H1 (cell line): Measurements from ENCODE around the gene UROS. TPM values are rescaled to one million over a fixed set of nuclear protein-coding genes. Genes with fewer than 3 reads are reported as not detected.

Experiments used
- CTCF ChIA-PET: fragments of 300-600 bp; sonication (Branson Sonifier 250); formaldehyde crosslinking; loops from one replicate; lab custom pipeline; 2021; ENCODE audit not compliant: partially characterized antibody; lab: Charles Lee
- POLR2A ChIA-PET: fragments of 300-600 bp; sonication (Branson Sonifier 250); formaldehyde crosslinking; loops from one replicate; lab custom pipeline; 2021; ENCODE audit warnings: inconsistent platforms; ENCODE audit not compliant: partially characterized antibody; lab: Charles Lee
- DNase-seq, 2 experiments: peaks; one replicate each; pipeline versions ENCODE4 v3.0.0 to v3.0.0-alpha.2; 2010 to 2022; ENCODE audit warnings: low spot score in 2 of 2, low read depth in 1 of 2, mixed read lengths in 1 of 2
- FAIRE-seq: peaks from 2 replicates; lab custom pipeline; 2011; peaks lifted over from hg19 to GRCh38; lab: Jason Lieb, UNC
- H2AFZ ChIP-seq: 2 replicates; pipeline ENCODE4 v1.8.1; 2012; ENCODE audit warnings: low read length, inconsistent platforms
- H2AK5ac ChIP-seq: 2 replicates; pipeline ENCODE4 v1.6.1; 2013; ENCODE audit warnings: low read depth, low read length
- H2BK120ac ChIP-seq: replicated peaks from 2 replicates; pipeline ENCODE3; 2013; ENCODE audit warnings: low read depth, low read length, inconsistent platforms
- H2BK12ac ChIP-seq: 2 replicates; pipeline ENCODE4 v1.6.1; 2013; ENCODE audit warnings: low read depth, low read length
- H2BK15ac ChIP-seq: 2 replicates; pipeline ENCODE4 v1.6.1; 2013; ENCODE audit warnings: low read length
- H2BK20ac ChIP-seq: 2 replicates; pipeline ENCODE4 v1.6.1; 2013; ENCODE audit warnings: low read length
- H2BK5ac ChIP-seq: 2 replicates; pipeline ENCODE4 v1.6.1; 2013; ENCODE audit warnings: low read depth, low read length
- H3K14ac ChIP-seq: 2 replicates; pipeline ENCODE4 v1.6.1; 2013; ENCODE audit warnings: inconsistent platforms; ENCODE audit not compliant: insufficient read length
- H3K18ac ChIP-seq: 2 replicates; pipeline ENCODE4 v1.6.1; 2013; ENCODE audit warnings: low read length; ENCODE audit errors: extremely low read depth
- H3K23ac ChIP-seq: 2 replicates; pipeline ENCODE4 v1.6.1; 2013; ENCODE audit warnings: inconsistent platforms; ENCODE audit not compliant: insufficient read length
- H3K23me2 ChIP-seq: 2 replicates; pipeline ENCODE4 v1.6.1; 2013; ENCODE audit warnings: low read depth, low read length
- H3K27ac ChIP-seq: 2 replicates; pipeline ENCODE4 v1.6.1; 2011; ENCODE audit warnings: low read depth, low read length, inconsistent platforms
- H3K27me3 ChIP-seq, 4 experiments: replicated peaks in 1 of 4; 1 replicate in 1 of 4; 2 replicates in 3 of 4; pipeline versions ENCODE4 v1.6.1 to v1.8.1; 2011 to 2013; ENCODE audit warnings: low read length in 3 of 4, mild to moderate bottlenecking in 3 of 4, inconsistent platforms in 2 of 4, mixed read lengths in 2 of 4, moderate library complexity in 1 of 4; ENCODE audit not compliant: control insufficient read depth in 3 of 4, insufficient read depth in 3 of 4; ENCODE audit errors: extremely low read depth in 1 of 4
- H3K36me3 ChIP-seq, 4 experiments: 2 replicates each; pipeline versions ENCODE4 v1.6.1 to v1.8.1; 2011 to 2013; ENCODE audit warnings: mild to moderate bottlenecking in 4 of 4, low read length in 3 of 4, moderate library complexity in 2 of 4, control low read depth in 1 of 4, inconsistent platforms in 1 of 4; ENCODE audit not compliant: insufficient read depth in 4 of 4, control insufficient read depth in 2 of 4
- H3K4ac ChIP-seq: replicated peaks from 2 replicates; pipeline ENCODE3; 2013; ENCODE audit warnings: low read length, low read depth, mixed read lengths, inconsistent platforms; ENCODE audit not compliant: insufficient read length
- H3K4me1 ChIP-seq, 4 experiments: replicated peaks in 1 of 4; 1 replicate in 1 of 4; 2 replicates in 3 of 4; pipeline versions ENCODE4 v1.6.1 to v1.8.1; 2011 to 2013; ENCODE audit warnings: low read length in 3 of 4, inconsistent platforms in 2 of 4, mixed read lengths in 1 of 4; ENCODE audit not compliant: insufficient read depth in 4 of 4, control insufficient read depth in 3 of 4
- H3K4me2 ChIP-seq, 2 experiments: 2 replicates each; pipeline versions ENCODE4 v1.6.1 to v1.8.1; 2011 to 2013; ENCODE audit warnings: low read depth in 2 of 2, low read length in 2 of 2, control low read depth in 1 of 2, inconsistent platforms in 1 of 2, mild to moderate bottlenecking in 1 of 2; ENCODE audit not compliant: insufficient read depth in 1 of 2
- H3K4me3 ChIP-seq, 4 experiments: fragments of 200-600, 300-600 bp in 1 of 4; sonication (generic), shearing (Covaris generic), sonication (Bioruptor Twin) in 1 of 4; 2 replicates each; pipeline versions ENCODE4 v1.5.1 to v1.8.1; 2011 to 2016; ENCODE audit warnings: low read length in 4 of 4, low read depth in 3 of 4, control low read depth in 2 of 4, inconsistent platforms in 2 of 4, mild to moderate bottlenecking in 2 of 4, mixed read lengths in 1 of 4, moderate library complexity in 1 of 4; ENCODE audit not compliant: insufficient read depth in 2 of 4; ENCODE audit errors: extremely low read depth in 1 of 4
- H3K56ac ChIP-seq: replicated peaks from 2 replicates; pipeline ENCODE3; 2013; ENCODE audit warnings: low read depth, mild to moderate bottlenecking, mixed read lengths, low read length, inconsistent platforms; ENCODE audit not compliant: insufficient read length
- H3K79me1 ChIP-seq: 2 replicates; pipeline ENCODE4 v1.6.1; 2013; ENCODE audit warnings: low read depth, low read length, control low read depth
- H3K79me2 ChIP-seq, 2 experiments: 2 replicates each; pipeline versions ENCODE4 v1.6.1 to v1.8.1; 2012 to 2013; ENCODE audit warnings: low read length in 2 of 2, mild to moderate bottlenecking in 2 of 2, inconsistent platforms in 1 of 2; ENCODE audit not compliant: insufficient read depth in 2 of 2, control insufficient read depth in 1 of 2
- H3K9ac ChIP-seq, 4 experiments: replicated peaks in 1 of 4; 1 replicate in 1 of 4; 2 replicates in 3 of 4; pipeline versions ENCODE4 v1.6.1 to v1.8.1; 2011 to 2013; ENCODE audit warnings: low read depth in 3 of 4, low read length in 3 of 4, control low read depth in 2 of 4, mild to moderate bottlenecking in 2 of 4, moderate library complexity in 2 of 4, inconsistent platforms in 1 of 4; ENCODE audit errors: extremely low read depth in 1 of 4
- H3K9me3 ChIP-seq, 2 experiments: 2 replicates each; pipeline versions ENCODE4 v1.6.1 to v1.8.1; 2012 to 2013; ENCODE audit warnings: mild to moderate bottlenecking in 2 of 2, moderate library complexity in 2 of 2, control low read depth in 1 of 2, inconsistent platforms in 1 of 2, low read depth in 1 of 2, low read length in 1 of 2, mixed read lengths in 1 of 2; ENCODE audit not compliant: insufficient read depth in 2 of 2
- H4K20me1 ChIP-seq, 2 experiments: replicated peaks in 1 of 2; 2 replicates each; pipeline versions ENCODE3 to v1.8.1; 2011 to 2013; ENCODE audit warnings: inconsistent platforms in 2 of 2, low read length in 2 of 2, mild to moderate bottlenecking in 1 of 2; ENCODE audit not compliant: insufficient read depth in 2 of 2, control insufficient read depth in 1 of 2
- H4K5ac ChIP-seq: 2 replicates; pipeline ENCODE4 v1.6.1; 2013; ENCODE audit warnings: low read length, low read depth, mixed read lengths, inconsistent platforms; ENCODE audit not compliant: insufficient read length
- H4K8ac ChIP-seq: 2 replicates; pipeline ENCODE4 v1.8.0; 2013; ENCODE audit warnings: mild to moderate bottlenecking, moderate library complexity, low read length, inconsistent platforms; ENCODE audit not compliant: insufficient read depth; ENCODE audit errors: extremely low read depth
- H4K91ac ChIP-seq: replicated peaks from 2 replicates; pipeline ENCODE3; 2013; ENCODE audit warnings: low read length, mixed read lengths, inconsistent platforms; ENCODE audit not compliant: insufficient read length
- CTBP2 ChIP-seq: IDR thresholded peaks from 2 replicates; pipeline ENCODE4 v1.7.0; 2011; ENCODE audit warnings: borderline replicate concordance, mild to moderate bottlenecking, moderate library complexity, mixed read lengths, low read length; ENCODE audit not compliant: insufficient read depth, insufficient read length
- WGBS, 2 experiments: shearing (Covaris generic) in 1 of 2; methylation state at CpG; one replicate each; pipeline versions ENCODE4 v1.1.6 to v1.1.7; 2013 to 2015; ENCODE audit warnings: low lambda C conversion rate in 2 of 2, mixed read lengths in 2 of 2, inconsistent platforms in 1 of 2, low coverage in 1 of 2, missing lambda C conversion rate in 1 of 2; ENCODE audit not compliant: insufficient replicate concordance in 2 of 2, insufficient coverage in 1 of 2, insufficient read length in 1 of 2; ENCODE audit errors: extremely low coverage in 1 of 2, missing lambda C conversion rate in 1 of 2; 5-methylcytosine and 5-hydroxymethylcytosine counted together
- polyA plus RNA-seq, 7 experiments: library from polyadenylated mRNA; depleted of rRNA in 3 of 7; stranded (reverse) in 5 of 7; unstranded in 2 of 7; fragments of >200 nt in 5 of 7; fragments of 200-250 nt in 2 of 7; gene quantifications; 1 replicate in 5 of 7; 2 replicates in 1 of 7; 4 replicates in 1 of 7; pipeline versions ENCODE4 v1.2.1 to v1.2.3, GENCODE V29; 2011 to 2013; ENCODE audit warnings: missing spikeins in 2 of 7, mixed read lengths in 2 of 7
- total RNA-seq: library from RNA; stranded (reverse); fragmentation: NEBNext Ultra II Directional; extraction: Animal tissue kit (Norgen Biotek cat#: 25700); gene quantifications from 2 replicates; pipeline ENCODE4 v1.2.1, GENCODE V29; 2021

The UROS gene
- total and polyA plus RNA-seq, 2 of the 8 experiments (the other 6 are each of a cell fraction or from before 2014, with no cell fraction given), result 45.6 to 58.0 TPM

DNA sequence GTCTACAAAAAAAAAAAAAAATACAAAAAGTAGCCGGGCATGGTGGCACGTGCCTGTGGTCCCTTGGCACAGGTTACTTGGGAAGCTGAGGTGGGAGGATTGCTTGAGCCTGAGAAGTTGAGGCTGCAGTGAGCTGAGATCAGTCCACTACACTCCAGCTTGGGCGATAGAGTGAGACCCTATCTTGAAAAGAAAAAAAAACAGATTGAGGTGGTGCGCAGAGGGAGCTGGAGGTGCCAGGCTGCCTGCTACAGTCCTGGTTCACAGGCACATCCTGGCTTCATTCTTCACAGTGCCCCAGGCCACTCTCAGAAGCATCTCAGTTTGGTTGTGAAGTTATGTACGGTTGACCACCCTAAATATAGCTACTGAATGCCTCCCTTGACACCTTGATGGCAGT is 52.2 kb downstream of the UROS start:
- Histone ChIP-seq H2BK15ac (no peak overlapping the region), H3K27me3 (no peaks in the 10 kb centered on the region), H3K9ac (no peak overlapping the region), H3K4me3 (no peak overlapping the region), H2BK12ac (no peak overlapping the region), H3K4me2 (no peak overlapping the region), H3K79me2 (no peaks in the 10 kb centered on the region), H4K20me1 (peaks cover 0 to 4% of the 10 kb centered on the region in 2 experiments), H3K4me1 (no peaks in the 10 kb centered on the region), H2BK5ac (no peak overlapping the region), H4K91ac (no peak overlapping the region), H3K23ac (no peak overlapping the region), H4K5ac (no peak overlapping the region), H2BK20ac (no peak overlapping the region), H2AK5ac (no peak overlapping the region), H3K36me3 (no peaks in the 10 kb centered on the region; a peak in 1 of 8 replicates), H3K79me1 (no peaks in the 10 kb centered on the region), H3K23me2 (no peaks in the 10 kb centered on the region), H2BK120ac (no peak overlapping the region), H3K27ac (no peak overlapping the region), H3K18ac (no peak overlapping the region), H3K56ac (no peak overlapping the region), H2AFZ (no peak overlapping the region), H3K14ac (no peak overlapping the region), H4K8ac (no peak overlapping the region), H3K4ac (no peak overlapping the region), H3K9me3 (no peaks in the 10 kb centered on the region)
- ChIA-PET CTCF (interaction anchor here (1.7 kb wide), 1 partner anchor 11 kb away, joined by 4 read pairs; no protein-coding TSS in a partner anchor), POLR2A (interaction anchor here (2.0 kb wide), 1 partner anchor 13 kb away, joined by 5 read pairs; no protein-coding TSS in a partner anchor)
- DNase-seq, result no peak
- no peak for FAIRE-seq
- whole genome bisulfite sequencing, 2 experiments, result 90% methylated on average over 5 of the region's 5 CpGs; no CpG with 5 or more reads in 1 of the 2 experiments
- no peak for TF ChIP-seq CTBP2
